GM18861 (cell line): ENCODE results near the gene IL36G.

Experiments
- ATAC-seq: cut with Tn5 transposase; IDR thresholded peaks from one replicate; pipeline ENCODE4 v1.9.1; 2021; ENCODE audit not compliant: unreplicated experiment

IL36G gene

GRCh38 chr2:112972423-112973086 lies 5.3 kb upstream of the IL36G start:
- ATAC-seq: no peak

- no peak for ATAC-seq
Measured at GRCh38 chr2:112973156-112973555, 4.7 kb upstream of the IL36G start.

- ATAC-seq: no peak
Measured at GRCh38 chr2:112979731-112980130, 1.9 kb downstream of the IL36G start.

DNA sequence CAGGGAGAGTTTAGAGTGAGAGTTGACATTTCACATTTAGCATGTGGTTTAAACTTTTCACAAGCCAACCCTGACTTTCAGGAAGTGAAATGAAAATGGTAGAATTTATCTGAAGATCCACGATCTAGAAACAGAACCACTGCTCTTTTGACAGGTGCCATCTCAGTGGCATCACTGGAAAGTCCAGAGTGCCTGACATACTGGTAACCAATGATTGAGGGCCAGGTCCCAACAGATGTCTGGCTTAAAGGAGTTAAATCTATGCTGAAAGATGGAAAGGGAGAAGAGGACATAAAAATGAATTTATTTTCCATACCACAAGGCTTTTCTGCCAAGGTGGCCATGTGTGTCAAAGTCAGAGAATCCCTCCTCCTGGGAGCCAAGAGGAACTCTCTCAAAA lies 2.7 kb downstream of the IL36G start:
- no peak for ATAC-seq

DNA sequence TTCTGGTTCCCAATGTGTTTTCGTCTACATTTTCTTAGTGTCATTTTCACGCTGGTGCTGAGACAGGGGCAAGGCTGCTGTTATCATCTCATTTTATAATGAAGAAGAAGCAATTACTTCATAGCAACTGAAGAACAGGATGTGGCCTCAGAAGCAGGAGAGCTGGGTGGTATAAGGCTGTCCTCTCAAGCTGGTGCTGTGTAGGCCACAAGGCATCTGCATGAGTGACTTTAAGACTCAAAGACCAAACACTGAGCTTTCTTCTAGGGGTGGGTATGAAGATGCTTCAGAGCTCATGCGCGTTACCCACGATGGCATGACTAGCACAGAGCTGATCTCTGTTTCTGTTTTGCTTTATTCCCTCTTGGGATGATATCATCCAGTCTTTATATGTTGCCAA lies 7.3 kb downstream of the IL36G start:
- no peak for ATAC-seq

DNA sequence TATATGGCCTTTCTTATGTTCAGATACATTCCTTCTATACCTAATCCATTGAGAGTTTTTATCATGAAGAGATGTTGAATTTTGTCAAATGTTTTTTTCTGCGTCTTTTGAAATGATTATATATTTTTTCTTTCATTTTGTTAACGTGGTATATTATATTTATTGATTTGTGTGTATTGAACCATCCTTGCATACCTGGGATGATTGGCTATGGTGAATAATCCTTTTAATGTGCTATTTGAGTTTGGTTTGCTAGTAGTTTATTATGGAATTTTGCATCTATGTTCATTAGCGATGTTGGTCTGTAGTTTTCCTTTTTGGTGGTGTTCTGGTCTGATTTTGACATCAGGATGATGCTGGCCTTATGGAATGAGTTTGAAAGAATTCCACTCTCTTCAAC lies 11.8 kb downstream of the IL36G start:
- no peak for ATAC-seq

GRCh38 chr2:112993831-112994230 lies 16.0 kb downstream of the IL36G start:
- no peak for ATAC-seq

- ATAC-seq: no peak
Measured at GRCh38 chr2:112994648-112995047, 16.8 kb downstream of the IL36G start.

DNA sequence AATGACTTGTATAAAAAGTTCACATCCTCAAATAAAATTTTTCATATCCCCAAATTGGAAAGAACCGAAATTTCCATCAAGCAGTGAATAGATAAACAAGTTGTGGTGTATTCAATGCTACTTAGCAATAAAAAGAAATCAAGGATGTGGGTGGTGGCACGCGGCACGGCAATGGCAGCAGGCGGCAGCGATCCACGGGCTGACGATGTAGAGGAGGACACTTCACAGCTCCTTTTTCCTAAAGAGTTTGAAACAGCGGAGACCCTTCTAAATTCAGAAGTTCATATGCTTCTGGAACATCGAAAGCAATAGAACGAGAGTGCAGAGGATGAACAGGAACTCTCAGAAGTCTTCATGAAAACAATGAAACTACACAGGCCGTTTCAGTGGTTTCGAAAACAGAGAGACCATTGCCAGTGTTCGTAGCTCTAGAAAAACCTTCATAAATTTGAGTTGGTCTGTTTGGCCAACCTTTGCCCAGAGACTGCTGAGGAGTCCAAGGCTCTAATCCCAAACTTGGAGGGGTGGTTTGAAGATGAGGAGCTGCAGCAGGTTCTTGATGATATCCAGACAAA lies 17.6 kb downstream of the IL36G start:
- no peak for ATAC-seq

DNA sequence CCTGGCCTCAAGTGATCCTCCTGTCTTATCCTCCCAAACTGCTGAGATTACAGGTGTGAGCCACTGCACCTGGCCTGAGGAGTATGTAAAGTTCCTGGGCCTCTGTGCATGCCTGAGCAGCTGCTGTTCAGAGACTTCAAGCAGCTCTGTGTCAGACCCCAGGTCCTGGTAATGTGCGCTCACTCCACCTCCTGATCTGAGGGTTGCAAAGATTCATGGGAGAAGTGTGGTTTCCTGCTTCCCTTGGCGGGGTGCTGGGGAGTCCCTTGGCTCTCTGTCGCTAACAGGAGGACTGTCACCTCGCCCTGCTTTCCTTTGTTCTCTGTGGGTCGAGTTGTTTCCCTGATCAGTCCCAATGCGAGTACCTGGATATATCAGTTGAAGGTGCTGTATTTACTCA lies 18.8 kb downstream of the IL36G start:
- no peak for ATAC-seq

- ATAC-seq: no peak
Measured at GRCh38 chr2:112997151-112997550, 19.3 kb downstream of the IL36G start.

GRCh38 chr2:113000436-113000835 lies 22.6 kb downstream of the IL36G start:
- no peak for ATAC-seq

GRCh38 chr2:113002677-113003076 lies 24.9 kb downstream of the IL36G start:
- ATAC-seq: no peak

DNA sequence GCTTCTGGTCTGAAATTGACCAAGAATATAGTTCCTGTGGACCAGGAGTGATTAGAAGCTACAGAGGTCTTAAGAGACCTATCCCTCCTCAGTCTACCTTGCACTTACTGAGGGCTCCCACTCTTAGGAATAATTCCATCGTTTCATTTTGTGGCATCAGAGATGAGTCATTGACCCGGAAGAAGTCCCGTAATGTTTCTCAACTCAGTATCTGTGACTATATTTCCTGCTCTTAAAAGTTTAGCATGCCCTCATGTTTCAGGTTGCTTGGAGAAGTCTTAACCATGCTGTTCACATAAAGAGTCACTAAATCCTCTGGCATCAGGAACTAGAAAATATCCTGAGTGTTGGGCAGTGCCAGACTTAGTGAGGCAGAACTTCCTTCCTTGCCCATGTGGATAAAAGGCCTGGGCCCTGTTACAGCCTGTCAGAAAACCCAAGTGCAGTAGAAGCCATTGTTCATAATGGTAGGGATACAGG lies 27.3 kb downstream of the IL36G start, which contains the start of gene IL36A:
TSS of gene IL36A (plus strand) at position 430 of the 480 bp plus-strand sequence. CDS start 413 bp downstream, outside the sequence.
- ATAC-seq: no peak

DNA sequence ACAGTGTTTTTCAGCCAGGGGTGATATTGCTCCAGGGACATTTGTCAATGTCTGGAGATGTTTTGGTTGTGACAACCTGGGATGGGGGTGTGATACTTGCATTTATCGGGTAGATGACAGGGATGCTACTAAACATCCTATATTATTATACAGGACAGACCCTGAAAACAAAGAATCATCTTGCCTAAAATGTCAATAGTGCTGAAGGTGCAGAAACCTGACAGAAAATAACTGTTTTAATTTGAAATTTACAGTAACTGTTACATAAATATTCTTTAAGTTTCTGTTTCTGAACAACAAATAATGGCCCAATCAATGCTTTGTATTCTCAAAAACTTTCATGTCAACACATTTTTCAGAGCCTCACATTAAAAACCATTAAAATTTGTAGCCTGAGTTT lies 29.4 kb downstream of the IL36G start:
- no peak for ATAC-seq

- no peak for ATAC-seq
Measured at GRCh38 chr2:113009622-113010021, 31.8 kb downstream of the IL36G start.

DNA sequence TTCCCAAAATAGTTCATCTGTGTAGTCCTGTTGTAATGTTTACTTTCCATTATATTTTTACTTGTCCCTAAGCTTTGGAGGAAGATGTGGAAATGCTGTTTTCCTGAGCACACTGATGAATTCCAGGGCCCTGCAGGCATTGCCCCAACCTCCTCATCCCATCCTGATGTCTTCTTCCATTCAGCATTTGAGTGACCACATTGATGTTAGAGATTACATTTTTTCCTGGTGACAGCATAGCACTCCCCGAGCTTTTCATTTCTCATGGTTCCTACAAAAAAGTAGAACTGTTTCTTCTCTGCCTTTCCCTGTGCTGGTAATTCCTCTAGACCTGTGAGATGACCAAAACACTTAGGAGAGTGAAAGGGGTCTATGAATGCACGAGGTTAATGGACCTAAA lies 32.3 kb downstream of the IL36G start:
- no peak for ATAC-seq

- ATAC-seq: no peak
Measured at GRCh38 chr2:113011108-113011507, 33.3 kb downstream of the IL36G start.

DNA sequence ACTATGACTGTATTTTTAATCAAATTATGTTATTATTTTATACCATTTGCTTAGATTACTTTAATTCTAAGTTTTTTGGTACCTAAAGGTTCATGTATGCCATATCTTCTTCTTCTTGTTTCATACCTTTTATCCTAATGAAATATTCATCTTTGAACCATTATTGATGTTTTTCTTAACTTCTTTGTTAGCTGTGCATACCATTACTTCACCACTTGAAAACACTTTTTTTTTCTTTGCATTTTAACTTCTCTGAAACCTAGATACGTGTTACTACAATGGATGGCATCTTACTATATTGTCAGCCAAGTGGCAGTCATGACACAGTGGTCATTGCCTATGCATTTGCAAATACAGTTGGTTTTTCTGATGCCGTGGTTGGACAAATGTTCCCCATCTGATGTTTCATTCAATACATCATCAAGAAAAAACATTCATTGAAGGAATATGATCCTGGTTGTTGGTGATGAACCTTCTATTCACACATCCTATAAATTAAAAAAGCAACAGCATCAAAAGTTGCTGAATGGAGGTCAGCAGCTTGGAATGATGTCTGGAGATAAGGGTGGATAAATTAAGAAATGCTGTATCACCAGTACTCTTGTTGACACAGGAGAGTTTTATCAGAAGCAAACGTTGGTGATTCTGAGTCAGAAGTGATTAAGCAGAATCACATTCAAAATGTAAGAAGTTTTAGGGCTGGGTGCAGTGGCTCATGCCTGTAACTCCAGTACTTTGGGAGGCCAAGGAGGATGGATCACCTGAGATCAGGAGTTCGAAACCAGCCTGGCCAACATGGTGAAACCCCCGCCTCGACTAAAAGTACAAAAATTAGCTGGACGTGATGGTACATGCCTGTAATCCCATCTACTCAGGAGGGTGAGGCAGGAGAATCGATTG lies 34.9 kb downstream of the IL36G start:
- ATAC-seq: no peak

- no peak for ATAC-seq
Measured at GRCh38 chr2:113013336-113013661, 35.5 kb downstream of the IL36G start.

- no peak for ATAC-seq
Measured at GRCh38 chr2:113014067-113014466, 36.3 kb downstream of the IL36G start.

- ATAC-seq: no peak
Measured at GRCh38 chr2:113015042-113015441, 37.2 kb downstream of the IL36G start.
